ENCODE data around the gene ZNF219.

The ZNF219 gene

GRCh38 chr14:21058903-21059302 lies 39.6 kb downstream of the ZNF219 start:
- Histone ChIP-seq H3F3A (ENCODE audit: low read depth) (no peaks in the 10 kb centered on the region), H3K9me2 (replicated peaks; ENCODE audit: low read depth, low read length) (no peaks in the 10 kb centered on the region), H3K27me3 (ENCODE audit: insufficient read depth, low read length, poor library complexity, severe bottlenecking) (no peaks in the 10 kb centered on the region), H3K9ac (ENCODE audit: low read depth, low read length, poor library complexity, severe bottlenecking) (no peak overlapping the region), H3K4me1 (ENCODE audit: insufficient read depth, low read length, poor library complexity, severe bottlenecking) (peaks cover 9% of the 10 kb centered on the region), H4K20me1 (ENCODE audit: insufficient read depth, low read length, poor library complexity, severe bottlenecking) (no peaks in the 10 kb centered on the region), H2AFZ (ENCODE audit: low read length) (no peak overlapping the region), H3K4me3 (ENCODE audit: low read length, poor library complexity, severe bottlenecking) (no peak overlapping the region), H3K79me2 (ENCODE audit: insufficient read depth, low read length) (no peaks in the 10 kb centered on the region), H3K4me2 (ENCODE audit: low read depth, low read length, poor library complexity, severe bottlenecking) (no peak overlapping the region), H3K36me3 (ENCODE audit: insufficient read depth, low read length) (no peaks in the 10 kb centered on the region), H3K9me3 (ENCODE audit: insufficient read depth, low read depth, low read length) (no peaks in the 10 kb centered on the region)
- TF ChIP-seq CTCF (conservative IDR thresholded peaks at IDR 0.05; ENCODE audit: low read length) (no peak), EZH2phosphoT487 (IDR thresholded peaks at IDR 0.05; ENCODE audit: borderline replicate concordance) (no peak)

- H3K4me2 ChIP-seq (ENCODE audit: low read depth, low read length, poor library complexity, severe bottlenecking), result no peak within 1 kb of the TSS
- H3K27me3 ChIP-seq (ENCODE audit: insufficient read depth, low read length, poor library complexity, severe bottlenecking), result no peaks in the 10 kb centered on the region
- no peak within 1 kb of the TSS for H3K9ac ChIP-seq (ENCODE audit: low read depth, low read length, poor library complexity, severe bottlenecking)
- no peaks in the 10 kb centered on the region for H3K36me3 ChIP-seq (ENCODE audit: insufficient read depth, low read length)
- H3K9me2 ChIP-seq (replicated peaks; ENCODE audit: low read depth, low read length), result no peaks in the 10 kb centered on the region
- no peak within 1 kb of the TSS for H2AFZ ChIP-seq (ENCODE audit: low read length)
- TF ChIP-seq EZH2phosphoT487 (IDR thresholded peaks at IDR 0.05; ENCODE audit: borderline replicate concordance) (no peak), CTCF (conservative IDR thresholded peaks at IDR 0.05; ENCODE audit: low read length) (peak; percentile 59)
- peaks cover 12% of the 10 kb centered on the region for H3K4me1 ChIP-seq (ENCODE audit: insufficient read depth, low read length, poor library complexity, severe bottlenecking)
- no peaks in the 10 kb centered on the region for H3F3A ChIP-seq (ENCODE audit: low read depth)
- H3K4me3 ChIP-seq (ENCODE audit: low read length, poor library complexity, severe bottlenecking), result no peak within 1 kb of the TSS
- no peaks in the 10 kb centered on the region for H3K79me2 ChIP-seq (ENCODE audit: insufficient read depth, low read length)
- no peaks in the 10 kb centered on the region for H4K20me1 ChIP-seq (ENCODE audit: insufficient read depth, low read length, poor library complexity, severe bottlenecking)
- no peaks in the 10 kb centered on the region for H3K9me3 ChIP-seq (ENCODE audit: insufficient read depth, low read depth, low read length)
Measured at GRCh38 chr14:21057803-21058675, 40.4 kb downstream of the ZNF219 start, which contains the start of gene RNASE8. Gene RNASE8, plus strand, starts transcription at chr14:21057822. Its CDS starts 71 bp downstream, at chr14:21057893.

GRCh38 chr14:21056520-21057163 lies 41.8 kb downstream of the ZNF219 start:
- H3K9ac ChIP-seq (ENCODE audit: low read depth, low read length, poor library complexity, severe bottlenecking), result no peak overlapping the region
- H3K4me2 ChIP-seq (ENCODE audit: low read depth, low read length, poor library complexity, severe bottlenecking), result no peak overlapping the region
- H3K9me2 ChIP-seq (replicated peaks; ENCODE audit: low read depth, low read length), result no peaks in the 10 kb centered on the region
- no peaks in the 10 kb centered on the region for H3K36me3 ChIP-seq (ENCODE audit: insufficient read depth, low read length)
- no peak overlapping the region for H3K4me3 ChIP-seq (ENCODE audit: low read length, poor library complexity, severe bottlenecking)
- no peaks in the 10 kb centered on the region for H4K20me1 ChIP-seq (ENCODE audit: insufficient read depth, low read length, poor library complexity, severe bottlenecking)
- no peaks in the 10 kb centered on the region for H3F3A ChIP-seq (ENCODE audit: low read depth)
- peaks cover 12% of the 10 kb centered on the region for H3K4me1 ChIP-seq (ENCODE audit: insufficient read depth, low read length, poor library complexity, severe bottlenecking)
- H3K27me3 ChIP-seq (ENCODE audit: insufficient read depth, low read length, poor library complexity, severe bottlenecking), result no peaks in the 10 kb centered on the region
- TF ChIP-seq EZH2phosphoT487 (IDR thresholded peaks at IDR 0.05; ENCODE audit: borderline replicate concordance), result no peak
- no peak for TF ChIP-seq CTCF (conservative IDR thresholded peaks at IDR 0.05; ENCODE audit: low read length)
- H3K79me2 ChIP-seq (ENCODE audit: insufficient read depth, low read length), result no peaks in the 10 kb centered on the region
- H3K9me3 ChIP-seq (ENCODE audit: insufficient read depth, low read depth, low read length), result no peaks in the 10 kb centered on the region
- no peak overlapping the region for H2AFZ ChIP-seq (ENCODE audit: low read length)

All from Loucy (cell line).